Progenitor cell of endocrine pancreas (in vitro differentiated cells): ENCODE data around the gene PCDH15. TPM values are rescaled to one million over a fixed set of nuclear protein-coding genes. Genes with fewer than 3 reads are reported as not detected.
"Not testable (repeated sequence)": the region's sequence is repeated elsewhere in the genome, so short reads cannot be mapped to it uniquely, and the experiment has no call there.

Experiments
- DNase-seq: peaks from one replicate; pipeline ENCODE4 v3.0.0; 2021; ENCODE audit warnings: low spot score; ENCODE audit not compliant: unreplicated experiment
- H3K27ac Mint-ChIP-seq: 2 replicates; pipeline ENCODE4 v1.8.0; 2021; ENCODE audit warnings: mild to moderate bottlenecking, moderate library complexity, mixed read lengths
- H3K27me3 Mint-ChIP-seq: 2 replicates; pipeline ENCODE4 v1.8.0; 2021; ENCODE audit warnings: mixed read lengths
- H3K36me3 Mint-ChIP-seq: 2 replicates; pipeline ENCODE4 v1.8.0; 2022; ENCODE audit warnings: mixed read lengths; ENCODE audit not compliant: insufficient read depth
- H3K4me1 Mint-ChIP-seq: 2 replicates; pipeline ENCODE4 v1.8.0; 2021; ENCODE audit warnings: low read depth, mixed read lengths
- H3K4me3 Mint-ChIP-seq: 2 replicates; pipeline ENCODE4 v1.8.0; 2021; ENCODE audit warnings: low read depth, mild to moderate bottlenecking, moderate library complexity, mixed read lengths
- H3K9me3 Mint-ChIP-seq: 2 replicates; pipeline ENCODE4 v1.8.0; 2021; ENCODE audit warnings: low read depth, mixed read lengths
- CTCF ChIP-seq: fragments of 200-600 bp; sonication (generic); IDR thresholded peaks from one replicate; pipeline ENCODE4 v1.5.0; 2021; ENCODE audit warnings: antibody characterized with exemption, mild to moderate bottlenecking; ENCODE audit not compliant: unreplicated experiment
- total RNA-seq: library from RNA; stranded (reverse); gene quantifications from 2 replicates; pipeline ENCODE4 v1.2.1, GENCODE V29; 2021

PCDH15 gene
- total RNA-seq, 1 donor from 2014 or later, result 0.14 TPM

- H3K9me3 Mint-ChIP-seq, result no peaks in the 10 kb centered on the region
- no peak overlapping the region for H3K27ac Mint-ChIP-seq
These were observed 247.0 kb downstream of the PCDH15 start for GRCh38 chr10:54554028-54554427.

GRCh38 chr10:54550016-54550415, 251.0 kb downstream of the PCDH15 start:
- Mint-ChIP-seq H3K36me3 (no peaks in the 10 kb centered on the region), H3K27me3 (no peaks in the 10 kb centered on the region), H3K9me3 (no peaks in the 10 kb centered on the region), H3K4me3 (no peak overlapping the region), H3K4me1 (no peaks in the 10 kb centered on the region), H3K27ac (no peak overlapping the region)
- no peak for DNase-seq
- no peak for TF ChIP-seq CTCF

More at GRCh38 chr10:54554028-54554427, 247.0 kb downstream of the PCDH15 start:
- Mint-ChIP-seq H3K36me3 (no peaks in the 10 kb centered on the region), H3K27me3 (no peaks in the 10 kb centered on the region), H3K4me3 (no peak overlapping the region), H3K4me1 (no peaks in the 10 kb centered on the region)
- DNase-seq, result no peak
- TF ChIP-seq CTCF, result no peak

GRCh38 chr10:54531296-54531695, 269.7 kb downstream of the PCDH15 start:
- TF ChIP-seq CTCF, result no peak
- H3K36me3 Mint-ChIP-seq, result no peaks in the 10 kb centered on the region
- H3K27me3 Mint-ChIP-seq, result no peaks in the 10 kb centered on the region
- no peak overlapping the region for H3K27ac Mint-ChIP-seq
- H3K4me3 Mint-ChIP-seq, result no peak overlapping the region
- H3K9me3 Mint-ChIP-seq, result no peaks in the 10 kb centered on the region
- no peak for DNase-seq
- H3K4me1 Mint-ChIP-seq, result no peaks in the 10 kb centered on the region

- Mint-ChIP-seq H3K27me3 (no peaks in the 10 kb centered on the region), H3K4me3 (no peak overlapping the region), H3K36me3 (no peaks in the 10 kb centered on the region), H3K27ac (no peak overlapping the region), H3K9me3 (no peaks in the 10 kb centered on the region), H3K4me1 (no peaks in the 10 kb centered on the region)
- DNase-seq, result no peak
- TF ChIP-seq CTCF, result no peak
These were observed 270.7 kb downstream of the PCDH15 start for GRCh38 chr10:54530299-54530698.

GRCh38 chr10:54525816-54526215, 275.2 kb downstream of the PCDH15 start:
- Mint-ChIP-seq H3K27me3 (no peaks in the 10 kb centered on the region), H3K36me3 (no peaks in the 10 kb centered on the region), H3K4me3 (no peak overlapping the region), H3K27ac (no peak overlapping the region), H3K4me1 (no peaks in the 10 kb centered on the region), H3K9me3 (no peaks in the 10 kb centered on the region)
- DNase-seq, result no peak
- TF ChIP-seq CTCF, result no peak

- not testable (repeated sequence) for DNase-seq, H3K4me3 Mint-ChIP-seq, H3K36me3 Mint-ChIP-seq
These were observed 285.8 kb downstream of the PCDH15 start for GRCh38 chr10:54515244-54515643.

More at GRCh38 chr10:54515244-54515643, 285.8 kb downstream of the PCDH15 start:
- H3K27ac Mint-ChIP-seq, H3K4me1 Mint-ChIP-seq, H3K27me3 Mint-ChIP-seq: not testable (repeated sequence)
- H3K9me3 Mint-ChIP-seq, result peaks cover 16% of the 10 kb centered on the region
